Prostate gland (tissue), 2 donors: ENCODE results near the gene GPC5.

Experiments used
- POLR2A ChIP-seq: fragments of 450-650 bp; IDR thresholded peaks from one replicate; pipeline ENCODE4 v1.6.1; 2016; ENCODE audit warnings: antibody characterized with exemption, mild to moderate bottlenecking
- POLR2AphosphoS5 ChIP-seq: sonication (generic); formaldehyde crosslinking; IDR thresholded peaks from one replicate; pipeline ENCODE4 v1.6.1; 2017; ENCODE audit warnings: antibody characterized with exemption
- TF ChIP-seq, protein P1 (sequence below), 4 experiments: fragments of 200-600 bp in 2 of 4; fragments of 450-650 bp in 2 of 4; sonication (generic) in 2 of 4; IDR thresholded peaks; 1 replicate in 3 of 4; 2 replicates in 1 of 4; pipeline ENCODE4 v1.5.1; 2016 to 2019; ENCODE audit warnings: antibody characterized with exemption in 4 of 4, mild to moderate bottlenecking in 2 of 4, moderate library complexity in 2 of 4

DNA sequence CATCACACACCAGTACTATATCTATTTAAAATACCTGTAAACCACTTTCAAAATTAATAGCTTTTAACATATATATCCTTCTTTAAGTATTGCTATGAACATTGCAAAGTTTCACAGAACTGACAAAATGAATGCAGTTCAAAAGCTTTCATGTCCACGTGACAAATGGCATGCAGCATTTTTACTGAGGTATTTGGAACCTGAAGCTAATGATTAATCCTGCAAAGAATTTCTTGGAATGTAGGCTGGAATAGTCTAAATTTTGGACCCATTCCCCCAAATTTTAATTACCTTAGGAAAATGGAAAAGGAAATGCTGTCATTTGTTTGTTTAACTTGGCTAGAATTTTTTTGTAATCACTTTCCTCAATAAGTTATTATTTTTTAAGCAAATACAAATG lies 1404.4 kb downstream of the GPC5 start:
- no peak for TF ChIP-seq POLR2A
- TF ChIP-seq, protein P1, sequence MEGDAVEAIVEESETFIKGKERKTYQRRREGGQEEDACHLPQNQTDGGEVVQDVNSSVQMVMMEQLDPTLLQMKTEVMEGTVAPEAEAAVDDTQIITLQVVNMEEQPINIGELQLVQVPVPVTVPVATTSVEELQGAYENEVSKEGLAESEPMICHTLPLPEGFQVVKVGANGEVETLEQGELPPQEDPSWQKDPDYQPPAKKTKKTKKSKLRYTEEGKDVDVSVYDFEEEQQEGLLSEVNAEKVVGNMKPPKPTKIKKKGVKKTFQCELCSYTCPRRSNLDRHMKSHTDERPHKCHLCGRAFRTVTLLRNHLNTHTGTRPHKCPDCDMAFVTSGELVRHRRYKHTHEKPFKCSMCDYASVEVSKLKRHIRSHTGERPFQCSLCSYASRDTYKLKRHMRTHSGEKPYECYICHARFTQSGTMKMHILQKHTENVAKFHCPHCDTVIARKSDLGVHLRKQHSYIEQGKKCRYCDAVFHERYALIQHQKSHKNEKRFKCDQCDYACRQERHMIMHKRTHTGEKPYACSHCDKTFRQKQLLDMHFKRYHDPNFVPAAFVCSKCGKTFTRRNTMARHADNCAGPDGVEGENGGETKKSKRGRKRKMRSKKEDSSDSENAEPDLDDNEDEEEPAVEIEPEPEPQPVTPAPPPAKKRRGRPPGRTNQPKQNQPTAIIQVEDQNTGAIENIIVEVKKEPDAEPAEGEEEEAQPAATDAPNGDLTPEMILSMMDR (IDR thresholded peaks at IDR 0.05): no peak
- TF ChIP-seq POLR2AphosphoS5: no peak
